Heart left ventricle (tissue), 16 donors: Measurements from ENCODE around the gene NBPF1. TPM values are rescaled to one million over a fixed set of nuclear protein-coding genes. Genes with fewer than 3 reads are reported as not detected.
"Not testable (repeated sequence)": the region's sequence is repeated elsewhere in the genome, so short reads cannot be mapped to it uniquely, and the experiment has no call there.

Experiments
- ATAC-seq, 4 donors: fragments of 200-7000 bp; cut with Tn5 transposase; one replicate each; pipeline ENCODE4 v1.9.1; 2020 to 2022; ENCODE audit warnings: moderate library complexity in 4 of 4, mild to moderate bottlenecking in 3 of 4, moderate number of reproducible peaks in 1 of 4
- DNase-seq, 5 donors: peaks; one replicate each; pipeline ENCODE4 v3.0.0-alpha.2; 2020
- H3K27ac ChIP-seq, 12 donors: fragments of 200-600 bp; sonication (generic) in 4 of 12; one replicate each; pipeline versions ENCODE4 v1.5.0 to v1.8.0; 2016 to 2022; ENCODE audit warnings: mild to moderate bottlenecking in 2 of 12
- H3K27me3 ChIP-seq, 9 donors: fragments of 200-600 bp; sonication (generic) in 2 of 9; one replicate each; pipeline versions ENCODE4 v1.5.1 to v1.8.0; 2016 to 2022; ENCODE audit warnings: mild to moderate bottlenecking in 3 of 9
- H3K36me3 ChIP-seq, 9 donors: fragments of 200-600 bp; sonication (generic) in 2 of 9; one replicate each; pipeline versions ENCODE4 v1.5.0 to v1.8.0; 2018 to 2022; ENCODE audit warnings: mild to moderate bottlenecking in 2 of 9
- H3K4me1 ChIP-seq, 12 donors: fragments of 200-600 bp; sonication (generic) in 4 of 12; one replicate each; pipeline versions ENCODE4 v1.5.0 to v1.8.0; 2016 to 2022; ENCODE audit warnings: mild to moderate bottlenecking in 3 of 12
- H3K4me3 ChIP-seq, 12 donors: fragments of 200-600 bp; sonication (generic) in 4 of 12; one replicate each; pipeline versions ENCODE4 v1.5.0 to v1.8.0; 2017 to 2022; ENCODE audit warnings: mild to moderate bottlenecking in 9 of 12, moderate library complexity in 4 of 12
- H3K9me3 ChIP-seq, 12 donors: fragments of 200-600 bp; sonication (generic) in 4 of 12; one replicate each; pipeline versions ENCODE4 v1.5.0 to v1.8.0; 2016 to 2022; ENCODE audit warnings: mild to moderate bottlenecking in 1 of 12
- WGBS, 4 donors: extraction: QIAGEN DNeasy Blood & Tissue Kit in 2 of 4; methylation state at CpG; one replicate each; pipeline versions ENCODE4 v1.1.5 to v1.1.7; 2013 to 2018; 5-methylcytosine and 5-hydroxymethylcytosine counted together
- intact Hi-C, 10 donors: fragments of 100-400 bp; cut with DNase I; formaldehyde crosslinking; loops; one replicate each; pipeline versions ENCODE4 v1.11.1 to v1.14.2; 2022
- polyA plus RNA-seq, 2 donors: library from polyadenylated mRNA; stranded (reverse); fragments of 200-250 nt; gene quantifications; one replicate each; pipeline ENCODE4 v1.2.3, GENCODE V29; 2013
- total RNA-seq, 9 donors: library from RNA; depleted of rRNA in 2 of 9; stranded (reverse); fragments of >200 nt in 2 of 9; fragmentation: NEBNext Ultra II Directional in 3 of 9; extraction: Animal tissue kit (Norgen Biotek cat#: 25700) in 3 of 9; gene quantifications; one replicate each; pipeline versions ENCODE4 v1.1.0 to v1.2.4, GENCODE V29; 2016 to 2023
- donor health status: ischemic (EF 13 %, LVEDD 7.1; RV severe dilation, severe dysfunction).
- donor health status: healthy with polysubstance abuse.
- donor health status: DM: no; HTN: yes; CAD: no.
- donor health status: DM: no; HTN: no; CAD: no.
- donor health status: ischemic (EF 25% LVEDD 6.9; RV normal size, moderate dysfunction).
- donor health status: ischemic (EF 25% LVEDD 5.7; RV mildly dilated, moderate dysfunction).
- donor health status: healthy.
- donor health status: DM: yes; HTN: yes; CAD: no.
- donor health status: ischemic (EF 35%, LVEDD 5.7; RV mildly dilated, moderate dysfunction).
- donor health status: nonischemic (EF 11% LVEDD 7.7; RV severe dilation, severe dysfunction).
- donor health status: DM: yes; HTN: yes; CAD: no.
- donor health status: PGD.
- donor health status: ischemic (EF 29% LVEDD 5.4; RV normal size, mild dysfunction).
- donor health status: nonischemic (EF 23%, LVEDD 6.1; RV moderate dilation, normal function).

NBPF1 gene
- total and polyA plus RNA-seq, 11 donors: 4.4 to 18.2 (median 12.0) TPM

DNA sequence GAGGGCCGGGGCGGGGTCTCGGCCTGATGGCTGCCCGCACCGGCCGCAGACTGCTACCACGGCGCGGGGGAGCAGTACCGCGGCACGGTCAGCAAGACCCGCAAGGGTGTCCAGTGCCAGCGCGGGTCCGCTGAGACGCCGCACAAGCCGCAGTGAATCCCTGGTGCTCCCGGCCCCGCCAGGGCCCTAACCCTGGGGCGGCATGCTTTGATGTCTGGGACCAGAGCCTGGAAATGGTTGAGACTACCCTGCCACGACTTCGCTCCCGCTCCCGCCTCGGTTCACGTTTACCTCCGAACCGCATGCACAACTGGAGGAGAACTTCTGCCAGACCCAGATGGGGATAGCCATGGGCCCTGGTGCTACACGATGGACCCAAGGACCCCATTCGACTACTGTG is 34.9 kb upstream of the NBPF1 start:
- peak overlapping the region in 1 of 12 donors; percentile 22 for H3K4me3 ChIP-seq
- H3K36me3 ChIP-seq, H3K27ac ChIP-seq, intact Hi-C loops, ATAC-seq, H3K9me3 ChIP-seq: not testable (repeated sequence)
- peaks cover 3 to 25% (median 16%) of the 10 kb centered on the region in 12 donors for H3K4me1 ChIP-seq
- peak in 4 of 5 donors; percentile 4 to 16 (median 11) for DNase-seq
- 13 to 30% (median 19%) methylated on average over 4 to 29 of the region's 32 CpGs for WGBS, 4 donors
- H3K27me3 ChIP-seq: peaks cover 0 to 12% (median 2%) of the 10 kb centered on the region in 9 donors

DNA sequence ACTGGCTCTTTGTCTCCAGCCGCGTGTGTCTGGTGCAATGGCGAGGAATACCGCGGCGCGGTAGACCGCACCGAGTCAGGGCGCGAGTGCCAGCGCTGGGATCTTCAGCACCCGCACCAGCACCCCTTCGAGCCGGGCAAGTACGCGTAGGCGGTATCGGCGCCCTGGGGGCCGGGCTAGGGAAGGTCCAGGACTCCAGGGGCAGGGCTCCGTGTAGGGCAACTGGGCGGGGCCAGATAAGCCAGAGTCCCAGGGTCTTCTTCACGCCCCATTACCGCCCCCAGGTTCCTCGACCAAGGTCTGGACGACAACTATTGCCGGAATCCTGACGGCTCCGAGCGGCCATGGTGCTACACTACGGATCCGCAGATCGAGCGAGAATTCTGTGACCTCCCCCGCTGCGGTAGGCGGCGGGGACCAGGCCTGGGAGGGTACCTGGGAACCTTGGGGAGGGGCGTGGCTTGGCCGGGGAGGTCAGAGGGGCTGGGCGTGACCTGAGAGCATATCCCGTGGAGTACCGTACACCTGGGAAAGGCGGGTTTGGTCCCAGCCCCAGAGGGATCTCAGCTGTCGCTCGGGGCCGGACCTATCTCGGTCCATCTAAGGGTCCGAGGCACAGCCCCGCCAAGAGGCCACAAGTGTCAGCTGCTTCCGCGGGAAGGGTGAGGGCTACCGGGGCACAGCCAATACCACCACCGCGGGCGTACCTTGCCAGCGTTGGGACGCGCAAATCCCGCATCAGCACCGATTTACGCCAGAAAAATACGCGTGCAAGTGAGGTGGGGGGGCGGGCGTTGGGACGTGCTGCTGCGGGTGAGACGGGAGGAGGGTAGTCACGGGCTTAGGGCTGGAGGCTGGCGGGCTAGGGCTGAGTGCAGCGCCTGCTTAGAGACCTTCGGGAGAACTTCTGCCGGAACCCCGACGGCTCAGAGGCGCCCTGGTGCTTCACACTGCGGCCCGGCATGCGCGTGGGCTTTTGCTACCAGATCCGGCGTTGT is 34.1 kb upstream of the NBPF1 start:
- peak in 4 of 5 donors; percentile 10 to 60 (median 16) for DNase-seq
- H3K9me3 ChIP-seq, H3K36me3 ChIP-seq, intact Hi-C loops, ATAC-seq, H3K27ac ChIP-seq: not testable (repeated sequence)
- Histone ChIP-seq H3K4me3 (peak overlapping the region in 7 of 12 donors; percentile 14 to 37 (median 22)), H3K4me1 (peaks cover 6 to 33% (median 24%) of the 10 kb centered on the region in 12 donors), H3K27me3 (peaks cover 0 to 12% (median 2%) of the 10 kb centered on the region in 9 donors)
- WGBS, 4 donors: 3 to 11% (median 4%) methylated on average over 14 to 58 of the region's 84 CpGs

DNA sequence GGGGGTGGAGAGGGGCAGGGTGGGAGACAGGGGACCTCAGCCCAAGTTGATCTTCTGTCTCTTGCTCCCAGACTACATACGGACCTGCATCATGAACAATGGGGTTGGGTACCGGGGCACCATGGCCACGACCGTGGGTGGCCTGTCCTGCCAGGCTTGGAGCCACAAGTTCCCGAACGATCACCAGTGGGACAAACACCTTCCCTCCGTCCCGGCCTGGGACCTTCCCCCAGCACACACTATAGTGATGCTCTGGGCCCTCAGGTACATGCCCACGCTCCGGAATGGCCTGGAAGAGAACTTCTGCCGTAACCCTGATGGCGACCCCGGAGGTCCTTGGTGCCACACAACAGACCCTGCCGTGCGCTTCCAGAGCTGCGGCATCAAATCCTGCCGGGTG is 33.4 kb upstream of the NBPF1 start:
- peaks cover 0 to 12% (median 2%) of the 10 kb centered on the region in 9 donors for H3K27me3 ChIP-seq
- H3K4me3 ChIP-seq, intact Hi-C loops, H3K36me3 ChIP-seq, H3K9me3 ChIP-seq, ATAC-seq, H3K27ac ChIP-seq: not testable (repeated sequence)
- WGBS, 4 donors: 77 to 100% (median 80%) methylated on average over 7 to 15 of the region's 17 CpGs; no CpG with 5 or more reads in 1 of the 4 donors
- DNase-seq: peak in 3 of 5 donors; percentile 5 to 14 (median 7)
- peaks cover 6 to 40% (median 30%) of the 10 kb centered on the region in 12 donors for H3K4me1 ChIP-seq

GRCh38 chr1:16646061-16646664 is 32.8 kb upstream of the NBPF1 start:
- H3K4me3 ChIP-seq, intact Hi-C loops, H3K9me3 ChIP-seq, H3K36me3 ChIP-seq, H3K27ac ChIP-seq, ATAC-seq: not testable (repeated sequence)
- DNase-seq: peak; percentile 7 to 66 (median 27)
- 87 to 92% (median 89%) methylated on average over 13 to 15 of the region's 15 CpGs for WGBS, 4 donors
- Histone ChIP-seq H3K27me3 (peaks cover 0 to 12% (median 2%) of the 10 kb centered on the region in 9 donors), H3K4me1 (peaks cover 6 to 40% (median 30%) of the 10 kb centered on the region in 12 donors)

DNA sequence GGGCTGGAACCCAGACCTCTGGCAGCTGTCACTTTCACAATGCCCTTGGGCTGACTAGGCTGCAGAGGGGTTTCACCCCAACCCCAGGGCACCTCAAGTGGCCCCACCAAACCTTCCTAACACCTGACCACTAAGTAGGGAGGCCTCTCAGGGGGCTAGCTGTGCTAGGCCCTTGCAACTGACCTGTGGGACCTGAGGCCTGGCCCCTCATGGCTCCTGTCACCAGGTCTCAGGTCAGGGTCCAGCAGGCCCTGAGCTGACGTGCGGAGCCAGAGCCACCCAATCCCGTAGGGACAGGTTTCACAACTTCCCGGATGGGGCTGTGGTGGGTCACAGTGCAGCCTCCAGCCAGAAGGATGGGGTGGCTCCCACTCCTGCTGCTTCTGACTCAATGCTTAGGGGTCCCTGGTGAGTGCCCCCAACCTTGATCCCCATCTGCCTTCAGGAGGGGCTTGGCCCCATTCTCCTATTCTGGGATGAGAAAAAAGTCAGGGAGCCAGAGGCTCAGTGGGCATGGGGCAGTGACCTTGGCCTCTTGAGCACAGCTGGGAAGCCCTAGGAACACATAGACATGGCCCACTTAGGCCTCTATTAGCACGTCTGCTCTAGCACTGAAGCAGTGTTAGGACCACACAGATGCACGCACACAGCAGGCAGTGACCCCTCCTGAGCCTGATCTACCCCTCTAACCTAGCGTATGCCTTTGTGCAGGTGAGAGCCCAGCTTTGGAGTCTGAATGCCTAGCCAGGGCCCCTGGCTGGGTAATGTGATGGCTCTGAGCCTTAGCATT is 32.1 kb upstream of the NBPF1 start:
- peak in 1 of 4 donors; percentile 3 for ATAC-seq

More for the DNA sequence above, 32.1 kb upstream of the NBPF1 start:
- Histone ChIP-seq H3K4me3 (peak overlapping the region; percentile 46 to 95 (median 72)), H3K4me1 (peaks cover 6 to 40% (median 30%) of the 10 kb centered on the region in 12 donors), H3K27ac (peak overlapping the region; percentile 33 to 92 (median 80)), H3K27me3 (peaks cover 0 to 12% (median 2%) of the 10 kb centered on the region in 9 donors)
- WGBS, 4 donors: 92 to 98% (median 94%) methylated on average over 7 of the region's 7 CpGs
- DNase-seq: peak; percentile 12 to 69 (median 29)
- H3K36me3 ChIP-seq, H3K9me3 ChIP-seq: not testable (repeated sequence)
- intact Hi-C loops: loop anchor here in 2 of 10 donors (2.0 kb wide), 1 partner anchor 33 kb away; the partner anchor contains the start of gene NBPF1 (in 2 of the 2)
